D721Med (cell line): Measurements from ENCODE around the gene CGN.
"Not testable (repeated sequence)": the region's sequence is repeated elsewhere in the genome, so short reads cannot be mapped to it uniquely, and the experiment has no call there.

Experiments used
- DNase-seq: peaks from one replicate; pipeline ENCODE4 v3.0.0; 2011; ENCODE audit warnings: low spot score; ENCODE audit not compliant: insufficient read length
- FAIRE-seq: peaks from 2 replicates; lab custom pipeline; 2011; peaks lifted over from hg19 to GRCh38; lab: Jason Lieb, UNC
- CTCF ChIP-seq: IDR thresholded peaks from 2 replicates; pipeline ENCODE4 v1.5.1; 2012; ENCODE audit warnings: mild to moderate bottlenecking, control low read depth; ENCODE audit not compliant: insufficient read depth; ENCODE audit errors: missing control alignments

The CGN gene

DNA sequence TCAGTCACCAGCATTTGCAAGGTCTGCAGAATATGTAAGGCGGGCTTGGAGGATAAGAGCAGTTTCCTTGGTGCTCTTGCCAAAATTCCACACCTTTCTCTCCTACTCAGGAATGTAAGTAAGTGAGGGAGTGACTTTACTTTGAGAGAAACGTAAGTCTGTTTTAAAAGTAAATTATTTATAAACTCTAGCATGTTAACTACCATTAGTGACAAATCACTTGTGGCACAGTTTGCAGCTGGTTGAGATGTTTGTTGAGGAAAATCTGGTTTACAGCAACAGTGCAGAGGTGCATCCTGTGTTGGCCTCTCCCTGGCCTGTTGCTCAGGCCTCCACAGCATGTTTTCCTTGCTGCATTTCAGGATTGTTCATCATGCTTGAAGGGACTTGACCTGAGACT, 8.5 kb downstream of the CGN start:
- no peak for FAIRE-seq
- no peak for DNase-seq
- no peak for TF ChIP-seq CTCF

DNA sequence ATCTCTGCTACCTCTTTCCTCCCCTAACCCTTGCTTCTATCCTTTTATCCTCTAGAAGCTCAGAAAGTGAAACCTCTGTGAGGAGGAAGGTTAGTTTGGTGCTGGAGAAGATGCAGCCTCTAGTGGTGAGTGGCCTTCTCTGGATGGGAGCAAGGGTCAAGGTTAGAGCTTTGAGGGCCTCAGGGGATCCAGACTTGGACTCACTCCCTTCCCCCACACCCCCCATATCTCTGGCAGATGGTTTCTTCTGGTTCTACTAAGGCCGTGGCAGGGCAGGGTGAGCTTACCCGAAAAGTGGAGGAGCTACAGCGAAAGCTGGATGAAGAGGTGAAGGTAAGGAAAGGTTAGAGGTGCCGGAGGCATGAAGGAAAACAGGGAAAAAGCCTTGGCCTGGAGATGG, 9.2 kb downstream of the CGN start:
- TF ChIP-seq CTCF: no peak
- FAIRE-seq: no peak
- DNase-seq: no peak

DNA sequence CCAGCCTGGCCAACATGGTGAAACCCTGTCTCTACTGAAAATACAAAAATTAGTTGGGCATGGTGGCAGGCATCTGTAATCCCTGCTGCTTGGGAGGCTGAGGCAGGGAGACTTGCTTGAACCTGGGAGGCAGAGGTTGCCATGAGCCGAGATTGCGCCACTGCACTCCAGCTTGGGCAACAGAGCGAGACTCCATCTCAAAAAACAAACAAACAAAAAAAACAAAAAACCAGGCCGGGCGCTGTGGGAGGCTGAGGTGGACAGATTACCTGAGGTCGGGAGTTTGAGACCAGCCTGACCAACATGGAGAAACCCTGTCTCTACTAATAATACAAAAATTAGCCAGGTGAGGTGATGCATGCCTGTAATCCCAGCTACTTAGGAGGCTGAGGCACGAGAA, 11.2 kb downstream of the CGN start:
- not testable (repeated sequence) for DNase-seq, FAIRE-seq

- no peak for TF ChIP-seq CTCF
- no peak for FAIRE-seq
- DNase-seq: no peak
Measured at GRCh38 chr1:151523326-151523725, 12.1 kb downstream of the CGN start.

- no peak for FAIRE-seq
- no peak for TF ChIP-seq CTCF
- DNase-seq: no peak
Measured at GRCh38 chr1:151524736-151525135, 13.5 kb downstream of the CGN start.

DNA sequence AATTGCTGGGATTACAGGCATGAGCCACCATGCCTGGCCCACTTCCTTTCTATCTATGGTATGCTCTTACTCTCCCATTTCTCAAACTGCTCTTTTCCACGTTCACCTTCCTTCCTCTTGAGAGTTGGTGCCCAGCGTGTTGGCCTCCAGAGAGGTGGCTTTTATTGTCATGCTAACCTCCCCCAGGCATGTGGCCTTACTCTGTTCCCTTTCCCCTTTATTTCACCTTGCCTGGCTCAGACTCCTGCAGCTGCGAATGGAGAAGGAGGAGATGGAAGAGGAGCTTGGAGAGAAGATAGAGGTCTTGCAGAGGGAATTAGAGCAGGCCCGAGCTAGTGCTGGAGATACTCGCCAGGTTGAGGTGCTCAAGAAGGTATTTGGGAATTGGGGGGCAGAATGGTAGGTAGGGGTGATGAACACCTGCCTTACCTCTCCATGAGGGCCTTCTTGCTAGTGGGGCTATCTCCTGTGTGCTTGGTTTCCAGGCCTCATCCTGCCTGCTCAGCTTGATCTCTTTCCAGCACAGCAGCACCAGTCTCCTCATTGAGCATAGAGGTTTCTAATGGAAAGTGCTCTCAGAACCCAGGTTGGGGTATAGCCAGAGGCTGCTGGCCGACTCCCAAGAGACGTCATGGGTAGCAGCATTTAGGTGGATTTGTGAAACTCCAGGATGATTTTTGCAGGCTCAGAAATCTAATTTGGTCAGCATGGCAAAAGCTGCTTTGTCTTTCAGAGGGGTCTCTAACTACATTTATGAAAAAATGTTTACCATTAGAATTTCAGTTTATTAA, 15.7 kb downstream of the CGN start:
- no peak for FAIRE-seq
- no peak for TF ChIP-seq CTCF
- no peak for DNase-seq

DNA sequence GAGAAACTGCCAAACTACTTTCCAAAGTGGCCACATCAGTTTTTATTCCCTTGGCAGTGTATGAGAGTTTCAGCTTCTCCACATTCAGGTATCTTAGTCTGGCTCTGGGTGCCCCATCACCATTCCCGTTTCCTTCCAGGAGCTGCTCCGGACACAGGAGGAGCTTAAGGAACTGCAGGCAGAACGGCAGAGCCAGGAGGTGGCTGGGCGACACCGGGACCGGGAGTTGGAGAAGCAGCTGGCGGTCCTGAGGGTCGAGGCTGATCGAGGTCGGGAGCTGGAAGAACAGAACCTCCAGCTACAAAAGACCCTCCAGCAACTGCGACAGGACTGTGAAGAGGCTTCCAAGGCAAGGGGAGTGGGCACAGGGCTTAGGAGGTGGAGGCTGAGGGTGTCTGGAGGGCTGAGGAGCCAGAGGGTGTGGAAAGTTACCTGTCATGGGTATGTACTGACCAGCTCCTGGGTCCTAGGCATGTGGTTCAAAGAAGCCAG, 18.1 kb downstream of the CGN start:
- no peak for DNase-seq
- no peak for TF ChIP-seq CTCF
- no peak for FAIRE-seq
